Measurements from ENCODE around the gene CSF3R.

DNA sequence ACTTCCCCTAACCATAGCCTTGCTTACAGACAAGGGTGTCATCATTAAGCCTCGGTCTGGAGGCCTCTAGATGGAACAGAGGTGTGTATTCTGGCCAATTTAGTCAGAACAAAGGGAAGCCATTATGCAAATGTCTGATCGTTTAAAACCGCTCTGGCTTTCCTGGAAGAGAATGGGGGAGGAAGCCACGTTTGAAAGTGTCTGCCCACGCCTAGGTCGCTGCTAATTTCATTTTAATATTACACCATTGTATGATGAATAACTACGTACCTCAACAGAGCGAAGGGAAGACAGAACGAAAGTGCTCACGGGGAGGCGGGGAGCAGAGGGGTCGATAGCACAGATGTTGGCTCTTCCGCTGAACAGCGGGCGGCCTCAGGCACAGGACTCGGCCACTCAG lies 41.1 kb upstream of the CSF3R start:
- TF ChIP-seq, protein P1, sequence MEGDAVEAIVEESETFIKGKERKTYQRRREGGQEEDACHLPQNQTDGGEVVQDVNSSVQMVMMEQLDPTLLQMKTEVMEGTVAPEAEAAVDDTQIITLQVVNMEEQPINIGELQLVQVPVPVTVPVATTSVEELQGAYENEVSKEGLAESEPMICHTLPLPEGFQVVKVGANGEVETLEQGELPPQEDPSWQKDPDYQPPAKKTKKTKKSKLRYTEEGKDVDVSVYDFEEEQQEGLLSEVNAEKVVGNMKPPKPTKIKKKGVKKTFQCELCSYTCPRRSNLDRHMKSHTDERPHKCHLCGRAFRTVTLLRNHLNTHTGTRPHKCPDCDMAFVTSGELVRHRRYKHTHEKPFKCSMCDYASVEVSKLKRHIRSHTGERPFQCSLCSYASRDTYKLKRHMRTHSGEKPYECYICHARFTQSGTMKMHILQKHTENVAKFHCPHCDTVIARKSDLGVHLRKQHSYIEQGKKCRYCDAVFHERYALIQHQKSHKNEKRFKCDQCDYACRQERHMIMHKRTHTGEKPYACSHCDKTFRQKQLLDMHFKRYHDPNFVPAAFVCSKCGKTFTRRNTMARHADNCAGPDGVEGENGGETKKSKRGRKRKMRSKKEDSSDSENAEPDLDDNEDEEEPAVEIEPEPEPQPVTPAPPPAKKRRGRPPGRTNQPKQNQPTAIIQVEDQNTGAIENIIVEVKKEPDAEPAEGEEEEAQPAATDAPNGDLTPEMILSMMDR (conservative IDR thresholded peaks at IDR 0.05 in 1 of 2, IDR thresholded peaks at IDR 0.05 in 1 of 2; ENCODE audit: extremely low read depth in 1 of 2, insufficient read depth in 1 of 2, low read depth in 1 of 2, low read length in 2 of 2): no peak
- TF ChIP-seq EZH2 (IDR thresholded peaks at IDR 0.05; ENCODE audit: borderline replicate concordance, low read length): no peak

Measured in mammary epithelial cell (primary cell).